Endothelial cell (in vitro differentiated cells): ENCODE data around the gene ANKS1A. TPM values are rescaled to one million over a fixed set of nuclear protein-coding genes. Genes with fewer than 3 reads are reported as not detected.

Experiments
- DNase-seq: peaks from one replicate; pipeline ENCODE4 v3.0.0; 2021; ENCODE audit warnings: low spot score
- H3K27ac Mint-ChIP-seq: one replicate; pipeline ENCODE4 v1.8.0; 2021; ENCODE audit warnings: mixed read lengths, inconsistent platforms; ENCODE audit not compliant: unreplicated experiment
- H3K27me3 Mint-ChIP-seq: one replicate; pipeline ENCODE4 v1.8.0; 2021; ENCODE audit warnings: mild to moderate bottlenecking, moderate library complexity, mixed read lengths, inconsistent platforms; ENCODE audit not compliant: unreplicated experiment
- H3K36me3 Mint-ChIP-seq: one replicate; pipeline ENCODE4 v1.8.0; 2021; ENCODE audit warnings: mild to moderate bottlenecking, low read depth, mixed read lengths, inconsistent platforms; ENCODE audit not compliant: unreplicated experiment
- H3K4me1 Mint-ChIP-seq: one replicate; pipeline ENCODE4 v1.8.0; 2021; ENCODE audit warnings: mild to moderate bottlenecking, mixed read lengths, inconsistent platforms; ENCODE audit not compliant: unreplicated experiment
- H3K4me3 Mint-ChIP-seq: one replicate; pipeline ENCODE4 v1.8.0; 2021; ENCODE audit warnings: mild to moderate bottlenecking, mixed read lengths, inconsistent platforms; ENCODE audit not compliant: unreplicated experiment
- H3K9me3 Mint-ChIP-seq: one replicate; pipeline ENCODE4 v1.8.0; 2021; ENCODE audit warnings: mixed read lengths, inconsistent platforms; ENCODE audit not compliant: unreplicated experiment
- CTCF ChIP-seq: fragments of 200-600 bp; sonication (generic); IDR thresholded peaks from one replicate; pipeline ENCODE4 v1.5.0; 2021; ENCODE audit warnings: antibody characterized with exemption; ENCODE audit not compliant: unreplicated experiment
- total RNA-seq: library from RNA; stranded (reverse); fragmentation: NEBNext Ultra II Directional; extraction: Animal tissue kit (Norgen Biotek cat#: 25700); gene quantifications from one replicate; pipeline ENCODE4 v1.2.1, GENCODE V29; 2021; ENCODE audit not compliant: unreplicated experiment

ANKS1A gene
- total RNA-seq, 1 donor from 2014 or later: 20.1 TPM

GRCh38 chr6:35108309-35108885, 219.3 kb downstream of the ANKS1A start:
- Mint-ChIP-seq H3K27ac (no peak overlapping the region), H3K36me3 (no peaks in the 10 kb centered on the region), H3K9me3 (no peaks in the 10 kb centered on the region), H3K27me3 (no peaks in the 10 kb centered on the region), H3K4me1 (no peaks in the 10 kb centered on the region), H3K4me3 (no peak overlapping the region)
- no peak for DNase-seq
- TF ChIP-seq CTCF: no peak

GRCh38 chr6:35120746-35121145, 231.7 kb downstream of the ANKS1A start:
- H3K9me3 Mint-ChIP-seq: no peaks in the 10 kb centered on the region

GRCh38 chr6:35124356-35124755, 235.3 kb downstream of the ANKS1A start:
- no peak overlapping the region for H3K27ac Mint-ChIP-seq
- no peaks in the 10 kb centered on the region for H3K9me3 Mint-ChIP-seq
- TF ChIP-seq CTCF: no peak
- no peaks in the 10 kb centered on the region for H3K27me3 Mint-ChIP-seq
- DNase-seq: no peak
- no peaks in the 10 kb centered on the region for H3K4me1 Mint-ChIP-seq
- no peaks in the 10 kb centered on the region for H3K36me3 Mint-ChIP-seq
- H3K4me3 Mint-ChIP-seq: no peak overlapping the region

More at GRCh38 chr6:35120746-35121145, 231.7 kb downstream of the ANKS1A start:
- TF ChIP-seq CTCF: no peak
- DNase-seq: no peak
- Mint-ChIP-seq H3K36me3 (no peaks in the 10 kb centered on the region), H3K4me3 (no peak overlapping the region), H3K4me1 (no peaks in the 10 kb centered on the region), H3K27ac (no peak overlapping the region), H3K27me3 (no peaks in the 10 kb centered on the region)

GRCh38 chr6:35128042-35128441, 239.0 kb downstream of the ANKS1A start:
- no peak for TF ChIP-seq CTCF
- no peaks in the 10 kb centered on the region for H3K9me3 Mint-ChIP-seq

GRCh38 chr6:35128496-35128895, 239.4 kb downstream of the ANKS1A start:
- H3K27me3 Mint-ChIP-seq: no peaks in the 10 kb centered on the region
- TF ChIP-seq CTCF: no peak
- H3K27ac Mint-ChIP-seq: no peak overlapping the region
- no peak for DNase-seq
- no peaks in the 10 kb centered on the region for H3K36me3 Mint-ChIP-seq
- H3K4me1 Mint-ChIP-seq: no peaks in the 10 kb centered on the region
- no peak overlapping the region for H3K4me3 Mint-ChIP-seq
- no peaks in the 10 kb centered on the region for H3K9me3 Mint-ChIP-seq

More at GRCh38 chr6:35128042-35128441, 239.0 kb downstream of the ANKS1A start:
- DNase-seq: no peak
- H3K4me1 Mint-ChIP-seq: no peaks in the 10 kb centered on the region
- H3K27ac Mint-ChIP-seq: no peak overlapping the region
- H3K4me3 Mint-ChIP-seq: no peak overlapping the region
- no peaks in the 10 kb centered on the region for H3K36me3 Mint-ChIP-seq
- H3K27me3 Mint-ChIP-seq: no peaks in the 10 kb centered on the region
